Stimulated activated CD8-positive, alpha-beta memory T cell treated with anti-CD3 and anti-CD28 coated beads, Interleukin-15, amount 100 ng/mL, for 1 hour (primary cell): ENCODE measurements around the gene CDH15.

Experiments used
- DNase-seq: peaks from one replicate; pipeline ENCODE4 v3.0.0-alpha.2; 2020; ENCODE audit warnings: low read depth

Gene CDH15

DNA sequence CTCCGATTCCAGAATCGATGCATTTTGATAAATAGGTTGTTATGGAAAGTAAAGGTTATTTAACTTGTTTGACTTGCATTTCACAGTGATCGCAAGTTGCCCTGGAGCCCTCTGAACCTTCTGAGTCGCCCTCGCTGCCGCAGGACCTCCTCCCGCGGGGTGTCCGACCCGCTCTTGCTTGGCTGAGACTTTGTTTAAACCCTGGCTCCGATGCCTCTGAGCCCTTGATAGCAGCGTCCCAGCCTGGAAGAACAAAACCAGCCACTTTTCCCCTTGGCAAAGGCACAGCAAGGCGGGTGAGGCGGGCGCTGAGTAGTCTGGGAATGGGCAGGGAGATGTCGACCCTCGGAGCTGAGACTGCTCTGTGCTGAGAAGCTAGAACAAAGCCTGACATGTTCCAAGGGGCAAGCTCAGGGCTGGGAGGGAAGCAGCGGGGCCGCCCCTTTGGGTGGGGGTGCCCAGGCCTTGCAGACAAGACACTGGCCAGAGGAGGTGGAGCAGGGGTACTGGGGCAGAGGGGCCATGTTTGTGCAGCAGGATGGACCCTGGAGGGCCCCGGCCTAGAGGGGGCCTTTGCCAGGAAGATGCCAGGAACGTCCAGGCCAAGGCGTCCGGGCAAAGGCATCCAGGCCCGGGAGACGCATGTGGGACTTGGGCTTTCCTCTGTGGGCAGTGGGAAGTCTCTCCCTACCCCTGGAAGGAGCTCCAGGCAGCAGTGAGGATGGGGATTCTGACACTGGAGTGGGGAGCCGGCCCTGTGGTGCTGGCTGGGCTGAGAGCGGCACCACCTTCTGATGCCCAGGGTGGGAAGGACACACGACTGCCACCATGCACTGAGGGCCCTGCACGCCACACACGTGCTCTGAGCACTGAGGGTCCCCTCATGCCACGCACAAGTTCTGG, 30.3 kb upstream of the CDH15 start:
- no peak for DNase-seq

GRCh38 chr16:89141884-89142267, 29.7 kb upstream of the CDH15 start:
- no peak for DNase-seq

- no peak for DNase-seq
Observed at GRCh38 chr16:89142474-89143195, 28.9 kb upstream of the CDH15 start.

DNA sequence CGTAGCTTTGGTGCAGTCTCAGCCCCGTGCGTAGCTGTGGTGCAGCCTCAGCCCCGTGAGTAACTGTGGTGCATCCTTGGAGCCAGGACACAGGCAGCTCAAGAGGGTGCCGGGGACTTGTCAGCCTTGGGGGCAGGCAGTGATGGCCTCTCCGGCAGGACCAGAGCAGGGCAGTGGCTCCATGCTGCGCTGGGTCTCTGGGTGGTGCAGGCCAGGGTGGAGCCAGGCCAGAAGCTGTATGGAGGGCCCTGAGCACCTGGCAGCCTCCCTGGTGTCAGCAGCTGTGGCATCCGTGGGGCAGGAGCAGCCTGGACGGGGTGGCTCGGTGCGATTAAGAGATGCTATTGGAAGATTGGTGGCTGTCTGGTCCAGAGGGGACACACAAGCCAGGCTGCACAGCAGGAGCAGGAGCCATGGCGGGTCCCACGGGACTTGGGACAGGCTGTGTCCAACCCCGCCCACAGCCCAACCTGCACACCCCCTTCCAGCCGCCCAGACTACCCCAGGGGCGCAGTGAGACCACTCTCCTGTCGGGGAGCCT, 28.3 kb upstream of the CDH15 start:
- no peak for DNase-seq

GRCh38 chr16:89143911-89144675, 27.5 kb upstream of the CDH15 start:
- DNase-seq = no peak

- no peak for DNase-seq
Observed at GRCh38 chr16:89144681-89145080, 26.9 kb upstream of the CDH15 start.

GRCh38 chr16:89145406-89146161, 26.0 kb upstream of the CDH15 start:
- no peak for DNase-seq

GRCh38 chr16:89146211-89147005, 25.1 kb upstream of the CDH15 start:
- no peak for DNase-seq

GRCh38 chr16:89147085-89147817, 24.3 kb upstream of the CDH15 start:
- no peak for DNase-seq

DNA sequence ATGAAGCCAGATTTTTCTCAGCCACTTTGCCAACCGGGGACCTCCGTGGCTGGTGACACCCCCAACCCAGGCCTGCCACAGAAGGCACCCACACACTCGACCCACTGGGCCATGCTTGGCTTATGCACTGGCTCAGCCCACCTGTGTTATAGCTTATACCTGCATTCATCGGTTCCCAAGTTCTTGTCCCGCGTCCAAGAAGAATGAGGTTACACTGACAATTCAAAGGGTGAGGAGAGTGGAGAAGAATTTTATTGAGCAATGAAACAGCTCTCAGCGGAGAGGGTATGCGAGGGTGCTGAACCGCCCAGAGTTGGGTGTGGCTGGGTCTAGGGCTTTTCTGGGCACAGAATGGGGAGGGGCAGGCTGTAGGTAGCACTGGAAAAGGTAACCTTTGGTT, 22.2 kb upstream of the CDH15 start:
- no peak for DNase-seq

- no peak for DNase-seq
Observed at GRCh38 chr16:89150090-89150835, 21.3 kb upstream of the CDH15 start.

DNA sequence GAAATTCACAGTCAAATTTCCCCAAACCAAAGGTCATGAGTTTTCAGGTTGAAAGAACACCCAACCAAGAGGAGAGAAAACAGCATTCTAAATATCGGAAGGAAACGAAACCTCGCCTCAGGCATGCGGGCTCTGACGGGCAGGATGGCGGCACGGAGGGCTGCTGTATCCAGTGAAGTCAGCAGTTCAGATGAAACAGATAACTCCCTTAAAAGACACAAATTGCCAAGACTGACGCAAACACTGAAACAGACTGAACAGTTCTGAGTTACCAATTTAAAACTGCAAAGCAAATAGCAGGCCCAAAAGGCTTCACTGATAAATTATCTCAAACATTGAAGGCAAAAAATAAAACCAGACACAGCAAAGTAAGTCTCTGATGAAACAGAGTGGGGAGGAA, 20.6 kb upstream of the CDH15 start:
- DNase-seq = no peak

- DNase-seq = no peak
Observed at GRCh38 chr16:89152831-89153700, 18.5 kb upstream of the CDH15 start.

DNA sequence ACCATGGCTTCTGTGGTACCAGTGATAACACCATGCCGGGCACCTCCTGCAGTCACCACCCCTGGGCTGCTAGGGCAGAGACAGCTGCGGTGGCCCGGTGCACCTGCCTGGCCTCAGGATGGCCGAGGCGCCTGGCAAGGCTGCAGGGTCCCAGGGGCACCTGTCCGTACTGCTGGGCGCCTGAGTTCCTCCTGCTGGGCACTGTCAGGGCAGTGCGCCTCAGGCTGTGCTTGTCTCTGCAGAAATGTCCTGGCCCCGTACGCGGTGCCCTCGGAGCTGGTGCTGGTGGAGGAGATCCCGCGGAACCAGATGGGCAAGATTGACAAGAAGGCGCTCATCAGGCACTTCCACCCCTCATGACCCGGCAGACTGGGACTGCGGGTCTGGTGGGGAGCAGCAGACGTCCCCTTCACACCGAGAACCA, 17.7 kb upstream of the CDH15 start:
- DNase-seq = no peak

GRCh38 chr16:89154390-89155183, 17.0 kb upstream of the CDH15 start:
- no peak for DNase-seq

GRCh38 chr16:89155184-89155679, 16.3 kb upstream of the CDH15 start:
- no peak for DNase-seq
